Measurements from ENCODE around the gene ATXN7. TPM values are rescaled to one million over a fixed set of nuclear protein-coding genes. Genes with fewer than 3 reads are reported as not detected.

Gene ATXN7
- total and polyA plus RNA-seq, 5 donors from 2014 or later, result 20.0 to 249 (median 25.3) TPM

GRCh38 chr3:63895422-63896189 lies 31.9 kb downstream of the ATXN7 start:
- H3K36me3 ChIP-seq (ENCODE audit: control insufficient read depth, insufficient read depth, low read length), result peaks cover 24% of the 10 kb centered on the region
- DNase-seq (no peak), ATAC-seq (ENCODE audit: low read depth in 2 of 2) (no peak)
- no peak overlapping the region for H3K4me3 ChIP-seq (ENCODE audit: low read depth, low read length)
- H3K9me3 Mint-ChIP-seq, result no peaks in the 10 kb centered on the region
- no peak overlapping the region for H3K27ac ChIP-seq (ENCODE audit: insufficient read depth, low read length, poor library complexity, severe bottlenecking)
- peaks cover 7% of the 10 kb centered on the region for H3K4me1 ChIP-seq (ENCODE audit: control insufficient read depth, insufficient read depth, low read length, poor library complexity, severe bottlenecking)
- H3K36me3 Mint-ChIP-seq, result peaks cover 21% of the 10 kb centered on the region
- peak overlapping the region in 1 of 4 donors; percentile 39 for H3K4me3 Mint-ChIP-seq
- H3K4me1 Mint-ChIP-seq, result peaks cover 22 to 71% (median 41%) of the 10 kb centered on the region in 4 donors
- H3K27me3 Mint-ChIP-seq, result no peaks in the 10 kb centered on the region
- peak overlapping the region in 2 of 3 donors; percentile 8 to 9 for H3K27ac Mint-ChIP-seq
- no peaks in the 10 kb centered on the region for H3K27me3 ChIP-seq (ENCODE audit: control insufficient read depth, insufficient read depth, low read length)
- H3K9me3 ChIP-seq (ENCODE audit: control insufficient read depth in 2 of 2, low read length in 2 of 2), result no peaks in the 10 kb centered on the region

GRCh38 chr3:63896332-63897030 lies 32.8 kb downstream of the ATXN7 start:
- Mint-ChIP-seq H3K4me3 (no peak overlapping the region), H3K9me3 (no peaks in the 10 kb centered on the region), H3K27ac (no peak overlapping the region), H3K4me1 (peaks cover 22 to 70% (median 40%) of the 10 kb centered on the region in 4 donors), H3K36me3 (peaks cover 22% of the 10 kb centered on the region), H3K27me3 (no peaks in the 10 kb centered on the region)
- Histone ChIP-seq H3K27me3 (ENCODE audit: control insufficient read depth, insufficient read depth, low read length) (no peaks in the 10 kb centered on the region), H3K27ac (ENCODE audit: insufficient read depth, low read length, poor library complexity, severe bottlenecking) (no peak overlapping the region), H3K4me1 (ENCODE audit: control insufficient read depth, insufficient read depth, low read length, poor library complexity, severe bottlenecking) (peaks cover 7% of the 10 kb centered on the region), H3K4me3 (ENCODE audit: low read depth, low read length) (no peak overlapping the region), H3K9me3 (ENCODE audit: control insufficient read depth in 2 of 2, low read length in 2 of 2) (no peaks in the 10 kb centered on the region), H3K36me3 (ENCODE audit: control insufficient read depth, insufficient read depth, low read length) (peaks cover 32% of the 10 kb centered on the region)
- DNase-seq (no peak), ATAC-seq (ENCODE audit: low read depth in 2 of 2) (no peak)

- DNase-seq (peak in 1 of 3 donors; percentile 24), ATAC-seq (ENCODE audit: low read depth in 2 of 2) (no peak)
- H3K27ac Mint-ChIP-seq, result peak overlapping the region in 2 of 3 donors; percentile 19 to 98
- no peaks in the 10 kb centered on the region for H3K27me3 Mint-ChIP-seq
- Histone ChIP-seq H3K27me3 (ENCODE audit: control insufficient read depth, insufficient read depth, low read length) (no peaks in the 10 kb centered on the region), H3K9me3 (ENCODE audit: control insufficient read depth in 2 of 2, low read length in 2 of 2) (no peaks in the 10 kb centered on the region), H3K4me3 (ENCODE audit: low read depth, low read length) (no peak overlapping the region), H3K4me1 (ENCODE audit: control insufficient read depth, insufficient read depth, low read length, poor library complexity, severe bottlenecking) (peaks cover 4% of the 10 kb centered on the region), H3K27ac (ENCODE audit: insufficient read depth, low read length, poor library complexity, severe bottlenecking) (no peak overlapping the region), H3K36me3 (ENCODE audit: control insufficient read depth, insufficient read depth, low read length) (peaks cover 33% of the 10 kb centered on the region)
- peaks cover 19% of the 10 kb centered on the region for H3K36me3 Mint-ChIP-seq
- H3K4me3 Mint-ChIP-seq, result no peak overlapping the region
- no peaks in the 10 kb centered on the region for H3K9me3 Mint-ChIP-seq
- peaks cover 14 to 55% (median 28%) of the 10 kb centered on the region in 4 donors for H3K4me1 Mint-ChIP-seq
Measured at GRCh38 chr3:63900010-63900409, 36.3 kb downstream of the ATXN7 start.

- Mint-ChIP-seq H3K4me1 (peaks cover 10 to 51% (median 26%) of the 10 kb centered on the region in 4 donors), H3K27me3 (no peaks in the 10 kb centered on the region), H3K9me3 (no peaks in the 10 kb centered on the region), H3K4me3 (peak overlapping the region in 1 of 4 donors; percentile 30), H3K27ac (peak overlapping the region; percentile 1 to 98 (median 19)), H3K36me3 (peaks cover 19% of the 10 kb centered on the region)
- H3K36me3 ChIP-seq (ENCODE audit: control insufficient read depth, insufficient read depth, low read length), result peaks cover 33% of the 10 kb centered on the region
- no peaks in the 10 kb centered on the region for H3K27me3 ChIP-seq (ENCODE audit: control insufficient read depth, insufficient read depth, low read length)
- H3K9me3 ChIP-seq (ENCODE audit: control insufficient read depth in 2 of 2, low read length in 2 of 2), result no peaks in the 10 kb centered on the region
- no peak overlapping the region for H3K27ac ChIP-seq (ENCODE audit: insufficient read depth, low read length, poor library complexity, severe bottlenecking)
- H3K4me3 ChIP-seq (ENCODE audit: low read depth, low read length), result no peak overlapping the region
- DNase-seq (no peak), ATAC-seq (ENCODE audit: low read depth in 2 of 2) (no peak)
- peaks cover 2% of the 10 kb centered on the region for H3K4me1 ChIP-seq (ENCODE audit: control insufficient read depth, insufficient read depth, low read length, poor library complexity, severe bottlenecking)
Measured at GRCh38 chr3:63900459-63900858, 36.8 kb downstream of the ATXN7 start.

DNA sequence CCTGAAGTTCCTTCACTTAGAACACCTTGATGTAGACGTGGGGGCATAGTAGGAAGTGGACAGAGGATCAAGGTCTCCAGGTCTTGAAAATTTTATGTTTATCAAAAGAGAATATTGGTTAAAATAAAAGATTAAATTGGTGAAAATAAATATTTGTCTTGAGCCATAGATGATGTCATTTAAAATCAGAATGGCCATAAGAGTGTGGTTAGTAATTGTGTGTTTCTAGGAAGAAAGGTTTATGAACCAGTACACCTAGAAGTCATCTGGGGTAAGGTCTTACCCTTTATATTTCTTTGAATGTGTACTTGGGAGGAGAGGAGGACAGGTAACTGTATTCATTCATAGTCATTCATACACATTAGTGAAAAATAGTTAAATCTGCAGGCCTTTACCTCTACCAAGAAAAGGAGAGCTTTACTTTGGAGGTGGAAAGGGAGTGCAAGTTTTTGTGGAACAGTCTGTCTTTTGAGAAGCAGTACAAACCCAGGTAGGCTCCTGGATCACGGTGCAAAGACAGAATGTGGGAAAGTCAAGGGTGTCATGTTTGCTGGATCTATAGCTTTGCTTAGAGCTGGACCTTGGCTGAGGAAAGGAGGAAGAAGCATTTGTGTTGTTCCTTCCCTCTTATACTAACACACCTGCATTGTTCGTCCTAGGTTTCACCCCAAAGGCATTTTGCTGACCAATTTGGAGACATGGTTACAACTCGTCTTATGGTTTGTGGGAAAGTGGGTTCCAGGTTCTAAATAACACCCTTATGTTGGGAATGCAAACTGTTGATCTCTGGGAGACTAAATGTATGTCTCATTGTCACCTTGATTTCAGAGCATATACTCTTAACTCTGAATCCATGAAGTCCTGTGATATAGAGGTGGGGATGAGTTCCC lies 42.3 kb downstream of the ATXN7 start:
- H3K4me3 ChIP-seq (ENCODE audit: low read depth, low read length), result no peak overlapping the region
- H3K27ac Mint-ChIP-seq, result peak overlapping the region in 2 of 3 donors; percentile 11 to 76
- ATAC-seq (ENCODE audit: low read depth in 2 of 2), result no peak

DNA sequence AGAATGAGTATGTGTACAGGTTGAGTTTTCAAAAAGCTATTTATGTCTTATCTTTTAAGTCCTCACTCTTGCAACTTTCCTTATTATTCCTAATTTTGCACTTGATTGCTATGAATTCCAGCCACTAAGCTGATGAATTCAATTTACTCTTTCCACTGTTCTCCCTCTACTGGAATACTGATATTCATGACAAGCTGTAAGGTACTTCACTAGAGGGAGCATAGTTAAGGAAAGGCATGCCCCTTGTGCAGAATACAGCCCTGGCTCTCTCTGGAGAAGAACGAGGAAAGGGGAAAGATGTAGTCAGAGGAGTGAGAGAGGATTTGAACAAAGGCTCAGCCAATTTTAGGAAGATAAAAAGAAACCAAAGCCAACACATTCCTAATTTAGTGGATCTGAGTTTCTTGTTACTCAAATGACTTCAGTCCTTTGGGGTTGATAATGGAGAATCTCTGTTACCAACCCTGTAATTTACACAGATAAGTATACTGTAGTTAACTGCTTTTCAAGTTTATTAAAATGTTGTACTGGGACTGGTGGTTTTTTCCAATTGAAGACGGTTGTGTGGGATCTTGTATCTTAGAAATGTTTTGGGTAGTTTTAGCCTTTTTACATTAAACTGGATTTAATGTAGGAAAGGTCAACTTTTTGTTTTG lies 44.5 kb downstream of the ATXN7 start:
- Mint-ChIP-seq H3K27ac (peak overlapping the region; percentile 26 to 68 (median 31)), H3K27me3 (peaks cover 9% of the 10 kb centered on the region), H3K9me3 (no peaks in the 10 kb centered on the region), H3K36me3 (no peaks in the 10 kb centered on the region), H3K4me3 (no peak overlapping the region), H3K4me1 (peaks cover 13 to 39% (median 20%) of the 10 kb centered on the region in 4 donors)
- peaks cover 3% of the 10 kb centered on the region for H3K36me3 ChIP-seq (ENCODE audit: control insufficient read depth, insufficient read depth, low read length)
- no peak for ATAC-seq (ENCODE audit: low read depth in 2 of 2)
- no peak overlapping the region for H3K4me3 ChIP-seq (ENCODE audit: low read depth, low read length)
- H3K27ac ChIP-seq (ENCODE audit: insufficient read depth, low read length, poor library complexity, severe bottlenecking), result no peak overlapping the region
- no peak for DNase-seq
- H3K4me1 ChIP-seq (ENCODE audit: control insufficient read depth, insufficient read depth, low read length, poor library complexity, severe bottlenecking), result peaks cover 15% of the 10 kb centered on the region
- H3K9me3 ChIP-seq (ENCODE audit: control insufficient read depth in 2 of 2, low read length in 2 of 2), result no peaks in the 10 kb centered on the region
- H3K27me3 ChIP-seq (ENCODE audit: control insufficient read depth, insufficient read depth, low read length), result no peaks in the 10 kb centered on the region

More for the DNA sequence above, 42.3 kb downstream of the ATXN7 start:
- Mint-ChIP-seq H3K4me1 (peaks cover 10 to 37% (median 14%) of the 10 kb centered on the region in 4 donors), H3K36me3 (peaks cover 4% of the 10 kb centered on the region), H3K27me3 (peaks cover 2% of the 10 kb centered on the region), H3K4me3 (peak overlapping the region in 1 of 4 donors; percentile 35), H3K9me3 (no peaks in the 10 kb centered on the region)
- Histone ChIP-seq H3K9me3 (ENCODE audit: control insufficient read depth in 2 of 2, low read length in 2 of 2) (no peaks in the 10 kb centered on the region), H3K36me3 (ENCODE audit: control insufficient read depth, insufficient read depth, low read length) (peaks cover 9% of the 10 kb centered on the region), H3K4me1 (ENCODE audit: control insufficient read depth, insufficient read depth, low read length, poor library complexity, severe bottlenecking) (peaks cover 6% of the 10 kb centered on the region), H3K27me3 (ENCODE audit: control insufficient read depth, insufficient read depth, low read length) (no peaks in the 10 kb centered on the region), H3K27ac (ENCODE audit: insufficient read depth, low read length, poor library complexity, severe bottlenecking) (no peak overlapping the region)
- no peak for DNase-seq

DNA sequence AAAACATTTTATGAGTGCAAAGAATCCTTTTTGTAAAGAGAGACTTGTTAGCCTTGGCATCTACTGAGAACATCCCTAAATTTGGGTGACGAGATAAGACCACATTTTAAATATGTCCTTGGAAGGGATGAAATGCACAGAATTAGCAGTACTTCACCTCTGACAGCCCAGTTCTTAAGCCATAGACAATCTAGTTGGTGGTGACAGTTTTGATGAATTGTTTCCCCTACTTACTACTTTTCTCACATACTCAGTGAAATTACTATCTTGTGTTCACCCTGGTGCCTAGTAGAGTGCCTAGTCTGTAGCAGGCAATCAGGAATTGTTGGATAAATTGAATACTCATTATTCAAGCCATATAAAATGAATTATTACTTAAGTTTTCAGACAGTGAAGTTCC lies 45.1 kb downstream of the ATXN7 start:
- Mint-ChIP-seq H3K36me3 (no peaks in the 10 kb centered on the region), H3K4me3 (no peak overlapping the region), H3K27me3 (peaks cover 9% of the 10 kb centered on the region), H3K4me1 (peaks cover 14 to 44% (median 26%) of the 10 kb centered on the region in 4 donors), H3K9me3 (no peaks in the 10 kb centered on the region), H3K27ac (peak overlapping the region; percentile 31 to 71 (median 68))
- H3K9me3 ChIP-seq (ENCODE audit: control insufficient read depth in 2 of 2, low read length in 2 of 2), result no peaks in the 10 kb centered on the region
- H3K4me3 ChIP-seq (ENCODE audit: low read depth, low read length), result no peak overlapping the region
- H3K4me1 ChIP-seq (ENCODE audit: control insufficient read depth, insufficient read depth, low read length, poor library complexity, severe bottlenecking), result peaks cover 21% of the 10 kb centered on the region
- H3K36me3 ChIP-seq (ENCODE audit: control insufficient read depth, insufficient read depth, low read length), result no peaks in the 10 kb centered on the region
- ATAC-seq (ENCODE audit: low read depth in 2 of 2) (no peak), DNase-seq (no peak)
- H3K27ac ChIP-seq (ENCODE audit: insufficient read depth, low read length, poor library complexity, severe bottlenecking), result no peak overlapping the region
- H3K27me3 ChIP-seq (ENCODE audit: control insufficient read depth, insufficient read depth, low read length), result no peaks in the 10 kb centered on the region
